Keratinocyte (primary cell): ENCODE data around the gene ZFPM1. TPM values are rescaled to one million over a fixed set of nuclear protein-coding genes. Genes with fewer than 3 reads are reported as not detected.
A peak's percentile ranks its signal among the peaks of the same experiment; 100 is the strongest.

Experiments
- DNase-seq: peaks from one replicate; pipeline ENCODE4 v3.0.0-alpha.2; 2011; ENCODE audit warnings: low read depth, missing footprints, low spot score
- FAIRE-seq: peaks from 2 replicates; lab custom pipeline; 2011; peaks lifted over from hg19 to GRCh38; lab: Jason Lieb, UNC
- H2AFZ ChIP-seq: 2 replicates; pipeline ENCODE4 v1.6.0; 2012; ENCODE audit warnings: low read length, control low read depth, inconsistent platforms; ENCODE audit not compliant: control insufficient read depth
- H3K27ac ChIP-seq: 2 replicates; pipeline ENCODE4 v1.5.1; 2011; ENCODE audit warnings: low read length; ENCODE audit not compliant: control insufficient read depth, insufficient read depth
- H3K27me3 ChIP-seq: 3 replicates; pipeline ENCODE4 v1.6.0; 2011; ENCODE audit warnings: low read length; ENCODE audit not compliant: control insufficient read depth, insufficient read depth; ENCODE audit errors: extremely low read depth
- H3K36me3 ChIP-seq, 2 experiments: 2 replicates in 1 of 2; 3 replicates in 1 of 2; pipeline ENCODE4 v1.5.1; 2011; ENCODE audit warnings: low read length in 2 of 2, mild to moderate bottlenecking in 1 of 2; ENCODE audit not compliant: control insufficient read depth in 2 of 2, insufficient read depth in 2 of 2; ENCODE audit errors: extremely low read depth in 1 of 2
- H3K4me1 ChIP-seq: 3 replicates; pipeline ENCODE4 v1.5.1; 2011; ENCODE audit warnings: low read length; ENCODE audit not compliant: control insufficient read depth, insufficient read depth; ENCODE audit errors: extremely low read depth
- H3K4me2 ChIP-seq: 3 replicates; pipeline ENCODE4 v1.6.0; 2011; ENCODE audit warnings: low read depth, low read length; ENCODE audit not compliant: control insufficient read depth, insufficient read depth; ENCODE audit errors: extremely low read depth
- H3K4me3 ChIP-seq, 3 experiments: fragments of 200-600 bp in 1 of 3; sonication (generic) in 1 of 3; 2 replicates in 2 of 3; 3 replicates in 1 of 3; pipeline ENCODE4 v1.5.1; 2011 to 2016; ENCODE audit warnings: low read length in 3 of 3, mild to moderate bottlenecking in 3 of 3, control low read depth in 2 of 3, inconsistent platforms in 1 of 3, low read depth in 1 of 3, mixed read lengths in 1 of 3, mixed run types in 1 of 3, moderate library complexity in 1 of 3; ENCODE audit not compliant: control insufficient read depth in 2 of 3, insufficient read depth in 2 of 3; ENCODE audit errors: extremely low read depth in 1 of 3
- H3K79me2 ChIP-seq: 2 replicates; pipeline ENCODE4 v1.6.0; 2012; ENCODE audit warnings: low read length; ENCODE audit not compliant: control insufficient read depth, insufficient read depth
- H3K9ac ChIP-seq: 3 replicates; pipeline ENCODE4 v1.6.0; 2011; ENCODE audit warnings: low read length; ENCODE audit not compliant: control insufficient read depth, insufficient read depth; ENCODE audit errors: extremely low read depth
- H3K9me1 ChIP-seq: 3 replicates; pipeline ENCODE4 v1.6.0; 2011; ENCODE audit warnings: low read length; ENCODE audit not compliant: control insufficient read depth, insufficient read depth; ENCODE audit errors: extremely low read depth
- H3K9me3 ChIP-seq: 2 replicates; pipeline ENCODE4 v1.5.1; 2012; ENCODE audit warnings: low read depth, low read length; ENCODE audit not compliant: control insufficient read depth
- H4K20me1 ChIP-seq: 3 replicates; pipeline ENCODE4 v1.6.0; 2011; ENCODE audit warnings: low read length; ENCODE audit not compliant: control insufficient read depth, insufficient read depth; ENCODE audit errors: extremely low read depth
- CTCF ChIP-seq, 3 experiments: IDR thresholded peaks in 1 of 3; conservative IDR thresholded peaks in 1 of 3; optimal IDR thresholded peaks in 1 of 3; 2 replicates in 2 of 3; 3 replicates in 1 of 3; pipeline versions ENCODE3 to v1.5.1; 2011; ENCODE audit warnings: low read length in 3 of 3, mild to moderate bottlenecking in 3 of 3, moderate library complexity in 2 of 3, control low read depth in 1 of 3, inconsistent platforms in 1 of 3; ENCODE audit not compliant: insufficient read depth in 2 of 3; ENCODE audit errors: extremely low read depth in 1 of 3
- EZH2 ChIP-seq: IDR thresholded peaks from one replicate; pipeline ENCODE4 v1.6.1; 2012; ENCODE audit warnings: inconsistent platforms, mild to moderate bottlenecking, low read length, moderate library complexity
- dilution Hi-C: fragments of 300-500 bp; cut with MboI; formaldehyde crosslinking; loops from one replicate; pipeline ENCODE4 v1.7.0; 2020; ENCODE audit warnings: low sequenced_read_pairs; ENCODE audit not compliant: extremely low pct_ligation_motif_present
- polyA minus RNA-seq, 3 experiments: library from RNA; depleted of rRNA, polyadenylated mRNA; stranded (reverse); fragments of >200 nt; gene quantifications; 1 replicate in 1 of 3; 2 replicates in 1 of 3; 3 replicates in 1 of 3; pipeline ENCODE4 v1.2.3, GENCODE V29; 2011
- polyA plus RNA-seq, 5 experiments: library from polyadenylated mRNA; depleted of rRNA in 3 of 5; stranded (reverse) in 3 of 5; stranded (forward) in 1 of 5; unstranded in 1 of 5; fragments of >200 nt; gene quantifications; 1 replicate in 1 of 5; 2 replicates in 3 of 5; 3 replicates in 1 of 5; pipeline versions ENCODE4 v1.2.1 to v1.2.3, GENCODE V29; 2011 to 2012; ENCODE audit warnings: missing spikeins in 2 of 5, low read depth in 1 of 5, low replicate concordance in 1 of 5

The ZFPM1 gene
- polyA plus RNA-seq (0.42 to 0.56 TPM (median 0.54 TPM) in 3 replicates), polyA minus RNA-seq (0.46 to 0.92 TPM (median 0.51 TPM) in 3 replicates)
- 1.0 TPM for polyA plus RNA-seq (2011; ENCODE audit: low read depth)
- 0.24 and 1.0 TPM in 2 replicates for polyA plus RNA-seq (2011; cell fraction: cytosol; rRNA removed)
- 1.2 and 2.0 TPM in 2 replicates for polyA plus RNA-seq (2011; cell fraction: nucleus; rRNA removed)
- polyA plus RNA-seq (2012; ENCODE audit: low replicate concordance): 0.90 and 3.0 TPM in 2 replicates
- polyA minus RNA-seq (2011; cell fraction: cytosol; rRNA and poly(A)+ RNA removed): 6.7 TPM
- 1.7 and 2.3 TPM in 2 replicates for polyA minus RNA-seq (2011; cell fraction: nucleus; rRNA and poly(A)+ RNA removed)

- DNase-seq (no peak), FAIRE-seq (no peak)
- peaks cover 19% of the 10 kb centered on the region for H3K4me1 ChIP-seq
- H2AFZ ChIP-seq: peak within 1 kb of the TSS; percentile 69
- peak within 1 kb of the TSS; percentile 49 for H3K27ac ChIP-seq
- H3K9ac ChIP-seq: peak within 1 kb of the TSS; percentile 54
- H3K4me2 ChIP-seq: peak within 1 kb of the TSS; percentile 97
- H3K79me2 ChIP-seq: peaks cover 24% of the 10 kb centered on the region
- H4K20me1 ChIP-seq: peaks cover 12% of the 10 kb centered on the region
- dilution Hi-C loops: no loop called here
- H3K36me3 ChIP-seq: no peaks in the 10 kb centered on the region
- peak within 1 kb of the TSS; percentile 60 to 79 (median 76) for H3K4me3 ChIP-seq
- H3K9me3 ChIP-seq: no peaks in the 10 kb centered on the region
- TF ChIP-seq CTCF (optimal IDR thresholded peaks at IDR 0.05 in 1 of 3, IDR thresholded peaks at IDR 0.05 in 1 of 3, conservative IDR thresholded peaks at IDR 0.05 in 1 of 3; ENCODE audit: extremely low read depth in 1 of 3, insufficient read depth in 2 of 3, low read length in 3 of 3): no peak
- H3K9me1 ChIP-seq: no peaks in the 10 kb centered on the region
- peaks cover 17% of the 10 kb centered on the region for H3K27me3 ChIP-seq
Observed at GRCh38 chr16:88453217-88453531, at the start of gene ZFPM1. TSS of gene ZFPM1 (plus strand) at chr16:88453280. CDS start at chr16:88453639, 359 bp downstream.

GRCh38 chr16:88403794-88404581 is 49.1 kb upstream of the ZFPM1 start:
- Histone ChIP-seq H3K27me3 (peaks cover 30% of the 10 kb centered on the region), H3K9me1 (no peaks in the 10 kb centered on the region), H3K4me1 (no peaks in the 10 kb centered on the region), H2AFZ (no peak overlapping the region), H3K9me3 (no peaks in the 10 kb centered on the region), H4K20me1 (no peaks in the 10 kb centered on the region), H3K79me2 (no peaks in the 10 kb centered on the region), H3K4me3 (no peak overlapping the region), H3K27ac (no peak overlapping the region), H3K9ac (no peak overlapping the region), H3K36me3 (no peaks in the 10 kb centered on the region), H3K4me2 (no peak overlapping the region)
- dilution Hi-C loops: no loop called here
- TF ChIP-seq CTCF (optimal IDR thresholded peaks at IDR 0.05 in 1 of 3, IDR thresholded peaks at IDR 0.05 in 1 of 3, conservative IDR thresholded peaks at IDR 0.05 in 1 of 3; ENCODE audit: extremely low read depth in 1 of 3, insufficient read depth in 2 of 3, low read length in 3 of 3): no peak
- TF ChIP-seq EZH2: no peak
- FAIRE-seq (no peak), DNase-seq (no peak)
